IMR-90 (cell line): ENCODE results near the gene C9orf50. TPM values are rescaled to one million over a fixed set of nuclear protein-coding genes. Genes with fewer than 3 reads are reported as not detected.

Experiments
- ATAC-seq: fragments of 200-7000 bp; cut with Tn5 transposase; 2 replicates; pipeline ENCODE4 v1.9.1; 2020; ENCODE audit warnings: low read depth, mild to moderate bottlenecking, moderate library complexity
- BruUV-seq: library from RNA; stranded (reverse); fragments of 400-500 nt; replicated peaks from 2 replicates; lab custom pipeline; 2021; lab: Mats Ljungman, UMichigan
- CTCF ChIA-PET: fragments of 300-600 bp; formaldehyde crosslinking; extraction: SDS; loops from one replicate; lab custom pipeline; 2021; ENCODE audit warnings: antibody characterized with exemption; lab: Yijun Ruan, JAX
- POLR2A ChIA-PET: fragments of 300-600 bp; sonication (Branson Sonifier 250); formaldehyde crosslinking; loops from one replicate; lab custom pipeline; 2022; ENCODE audit warnings: antibody characterized with exemption; ENCODE audit not compliant: unreplicated experiment; lab: Charles Lee
- DNase-seq: peaks from one replicate; pipeline ENCODE4 v3.0.0; 2013
- H2AFZ ChIP-seq: replicated peaks from 2 replicates; pipeline ENCODE3; 2013; ENCODE audit warnings: low read length, mild to moderate bottlenecking; ENCODE audit not compliant: poor library complexity
- H2AK5ac ChIP-seq: 2 replicates; pipeline ENCODE4 v1.6.1; 2013; ENCODE audit warnings: low read depth, low read length, inconsistent platforms
- H2AK9ac ChIP-seq: replicated peaks from 2 replicates; pipeline ENCODE3; 2013; ENCODE audit warnings: mild to moderate bottlenecking, low read depth, low read length, moderate library complexity; ENCODE audit not compliant: poor library complexity
- H2BK120ac ChIP-seq: 2 replicates; pipeline ENCODE4 v1.6.1; 2013; ENCODE audit warnings: low read depth, low read length, inconsistent platforms
- H2BK15ac ChIP-seq: 3 replicates; pipeline ENCODE4 v1.6.1; 2013; ENCODE audit warnings: low read depth, low read length, inconsistent platforms
- H2BK20ac ChIP-seq: 2 replicates; pipeline ENCODE4 v1.6.1; 2013; ENCODE audit warnings: low read depth, mild to moderate bottlenecking, inconsistent platforms, low read length, moderate library complexity
- H2BK5ac ChIP-seq: 2 replicates; pipeline ENCODE4 v1.6.1; 2013; ENCODE audit warnings: mild to moderate bottlenecking, low read depth, low read length, inconsistent platforms; ENCODE audit not compliant: poor library complexity, severe bottlenecking
- H3K14ac ChIP-seq: replicated peaks from 2 replicates; pipeline ENCODE4 v1.6.1; 2013; ENCODE audit warnings: low read depth, low read length, inconsistent platforms
- H3K18ac ChIP-seq: 2 replicates; pipeline ENCODE4 v1.6.1; 2013; ENCODE audit warnings: low read depth, low read length, control low read depth
- H3K23ac ChIP-seq: 2 replicates; pipeline ENCODE4 v1.6.1; 2013; ENCODE audit warnings: low read depth, low read length, inconsistent platforms
- H3K27ac ChIP-seq: 2 replicates; pipeline ENCODE4 v1.5.1; 2013; ENCODE audit warnings: mild to moderate bottlenecking, control low read depth, low read length; ENCODE audit not compliant: insufficient read depth
- H3K27me3 ChIP-seq: 2 replicates; pipeline ENCODE4 v1.6.1; 2013; ENCODE audit warnings: low read length; ENCODE audit not compliant: control insufficient read depth, insufficient read depth
- H3K36me3 ChIP-seq: 2 replicates; pipeline ENCODE4 v1.6.1; 2013; ENCODE audit warnings: low read length, mixed read lengths; ENCODE audit not compliant: control insufficient read depth, insufficient read depth
- H3K4ac ChIP-seq: 2 replicates; pipeline ENCODE4 v1.6.1; 2013; ENCODE audit warnings: low read depth, low read length, inconsistent platforms
- H3K4me1 ChIP-seq: 2 replicates; pipeline ENCODE4 v1.6.1; 2013; ENCODE audit warnings: low read length, mixed read lengths; ENCODE audit not compliant: control insufficient read depth, insufficient read depth
- H3K4me2 ChIP-seq: 2 replicates; pipeline ENCODE4 v1.6.1; 2013; ENCODE audit warnings: low read depth, mild to moderate bottlenecking, control low read depth, low read length, moderate library complexity
- H3K4me3 ChIP-seq: 2 replicates; pipeline ENCODE4 v1.5.1; 2013; ENCODE audit warnings: low read depth, mild to moderate bottlenecking, control low read depth, low read length, moderate library complexity; ENCODE audit not compliant: insufficient read depth
- H3K56ac ChIP-seq: 2 replicates; pipeline ENCODE4 v1.6.1; 2013; ENCODE audit warnings: low read length, inconsistent platforms; ENCODE audit not compliant: insufficient read depth; ENCODE audit errors: extremely low read depth
- H3K79me1 ChIP-seq, 2 experiments: 2 replicates each; pipeline ENCODE4 v1.6.1; 2013; ENCODE audit warnings: low read length in 2 of 2, inconsistent platforms in 1 of 2, low read depth in 1 of 2
- H3K9ac ChIP-seq: 2 replicates; pipeline ENCODE4 v1.6.1; 2013; ENCODE audit warnings: low read depth, low read length, control low read depth
- H3K9me1 ChIP-seq: 2 replicates; pipeline ENCODE4 v1.6.1; 2013; ENCODE audit warnings: low read length, inconsistent platforms; ENCODE audit not compliant: insufficient read depth
- H3K9me3 ChIP-seq: 2 replicates; pipeline ENCODE4 v1.6.1; 2013; ENCODE audit warnings: low read length; ENCODE audit not compliant: control insufficient read depth, insufficient read depth
- H4K20me1 ChIP-seq: 2 replicates; pipeline ENCODE4 v1.6.1; 2013; ENCODE audit warnings: low read length, inconsistent platforms; ENCODE audit not compliant: insufficient read depth
- H4K5ac ChIP-seq: 2 replicates; pipeline ENCODE4 v1.6.1; 2013; ENCODE audit warnings: mild to moderate bottlenecking, low read depth, low read length, control low read depth
- H4K8ac ChIP-seq, 2 experiments: 2 replicates each; pipeline ENCODE4 v1.6.1; 2013; ENCODE audit warnings: low read depth in 2 of 2, low read length in 2 of 2, control low read depth in 1 of 2, inconsistent platforms in 1 of 2
- H4K91ac ChIP-seq: 2 replicates; pipeline ENCODE4 v1.6.1; 2013; ENCODE audit warnings: low read depth, low read length, inconsistent platforms; ENCODE audit not compliant: insufficient read depth
- CTCF ChIP-seq: conservative IDR thresholded peaks from 2 replicates; pipeline ENCODE4 v1.5.1; 2012; ENCODE audit warnings: mild to moderate bottlenecking, low read depth, low read length, improper control_type of control experiment
- FOS ChIP-seq: fragments of 150-350 bp; IDR thresholded peaks from 2 replicates; pipeline ENCODE4 v1.6.1; 2016; ENCODE audit warnings: low read depth, low read length
- MAFK ChIP-seq: IDR thresholded peaks from 2 replicates; pipeline ENCODE4 v1.6.1; 2012; ENCODE audit warnings: low read depth, low read length, improper control_type of control experiment
- MXI1 ChIP-seq: IDR thresholded peaks from 2 replicates; pipeline ENCODE4 v1.6.1; 2012; ENCODE audit warnings: low read depth, mild to moderate bottlenecking, low read length, moderate library complexity, borderline replicate concordance
- RFX5 ChIP-seq: IDR thresholded peaks from 2 replicates; pipeline ENCODE4 v1.8.0; 2012; ENCODE audit warnings: low read depth, mild to moderate bottlenecking, low read length, moderate library complexity
- SMC3 ChIP-seq: fragments of 150-350 bp; IDR thresholded peaks from 2 replicates; pipeline ENCODE4 v1.6.1; 2016; ENCODE audit warnings: low read depth, mild to moderate bottlenecking, antibody characterized with exemption, low read length, moderate library complexity
- WGBS, 2 experiments: methylation state at CpG; one replicate each; pipeline versions ENCODE4 v1.1.5 to v1.1.7; 2013; ENCODE audit warnings: missing lambda C conversion rate in 2 of 2; ENCODE audit not compliant: insufficient read length in 1 of 2; ENCODE audit errors: extremely low coverage in 2 of 2; 5-methylcytosine and 5-hydroxymethylcytosine counted together
- dilution Hi-C: fragments of 300-500 bp; cut with HindIII; formaldehyde crosslinking; loops from one replicate; pipeline ENCODE4 v1.14.3; 2018; ENCODE audit warnings: low sequenced_read_pairs; ENCODE audit not compliant: unreplicated experiment
- in situ Hi-C: fragments of 300-500 bp; cut with MboI; formaldehyde crosslinking; loops from 3 replicates; pipeline ENCODE4 v1.14.3; 2019; ENCODE audit warnings: low sequenced_read_pairs, inconsistent platforms, mixed read lengths
- intact Hi-C: fragments of 100-400 bp; cut with micrococcal nuclease; formaldehyde crosslinking; loops from 2 replicates; pipeline ENCODE4 v1.10.0; 2022
- polyA plus RNA-seq, 3 experiments: library from polyadenylated mRNA; depleted of rRNA; stranded (reverse); fragments of >200 nt; gene quantifications; 2 replicates each; pipeline ENCODE4 v1.2.3, GENCODE V29; 2012; ENCODE audit warnings: low replicate concordance in 1 of 3
- total RNA-seq: library from RNA; depleted of rRNA; stranded (reverse); fragments of >200 nt; gene quantifications from 2 replicates; pipeline ENCODE4 v1.2.3, GENCODE V29; 2012

Gene C9orf50
- total and polyA plus RNA-seq, 2 of the 4 experiments (the other 2 are of a cell fraction), result 0.09 TPM; not detected in 1

GRCh38 chr9:129571298-129572051, 49.4 kb downstream of the C9orf50 start:
- peaks cover 26% of the 10 kb centered on the region for H3K9me1 ChIP-seq
- H4K5ac ChIP-seq, result peak overlapping the region; percentile 97
- H3K9ac ChIP-seq, result peak overlapping the region; percentile 62
- ATAC-seq (no peak), DNase-seq (no peak)
- peak overlapping the region; percentile 98 for H2BK20ac ChIP-seq
- peak overlapping the region; percentile 99 for H3K4ac ChIP-seq
- no peaks in the 10 kb centered on the region for H4K20me1 ChIP-seq
- H3K27ac ChIP-seq, result peak overlapping the region; percentile 91
- no peak overlapping the region for H3K4me2 ChIP-seq
- H3K79me1 ChIP-seq, result peaks cover 0 to 37% of the 10 kb centered on the region in 2 experiments; a peak in 2 of 4 replicates
- TF ChIP-seq MXI1 (no peak), CTCF (no peak), SMC3 (no peak), MAFK (no peak), FOS (no peak), RFX5 (no peak)
- in situ Hi-C loops (no loop called here), dilution Hi-C loops (no loop called here), intact Hi-C loops (no loop called here)
- peak overlapping the region; percentile 82 for H3K14ac ChIP-seq
- H4K91ac ChIP-seq, result peak overlapping the region; percentile 99
- H2AK9ac ChIP-seq, result peak overlapping the region; percentile 88
- H3K36me3 ChIP-seq, result no peaks in the 10 kb centered on the region
- ChIA-PET POLR2A (interaction anchor here (0.7 to 1.3 kb wide), 2 partner anchors 76 to 397 kb away, joined by 3 to 5 read pairs; no protein-coding TSS in a partner anchor), CTCF (interaction anchor here (0.6 to 1.3 kb wide), 3 partner anchors 397 to 580 kb away, joined by 3 to 5 read pairs (median 3); no protein-coding TSS in a partner anchor)
- peak overlapping the region; percentile 90 for H2AFZ ChIP-seq
- peak overlapping the region; percentile 82 for H3K18ac ChIP-seq
- peaks cover 41% of the 10 kb centered on the region for H3K4me1 ChIP-seq
- peak overlapping the region; percentile 99 for H2AK5ac ChIP-seq
- peak overlapping the region; percentile 94 to 98 for H4K8ac ChIP-seq
- H3K4me3 ChIP-seq, result no peak overlapping the region
- BruUV-seq, result no TSS peak
- H2BK120ac ChIP-seq, result peak overlapping the region; percentile 100
- H2BK15ac ChIP-seq, result peak overlapping the region; percentile 100
- peak overlapping the region; percentile 94; the same call in 1 of the 2 replicates for H3K56ac ChIP-seq
- whole genome bisulfite sequencing, 2 experiments, result 75% methylated on average over 5 of the region's 13 CpGs; no CpG with 5 or more reads in 1 of the 2 experiments
- peak overlapping the region; percentile 92 for H3K23ac ChIP-seq
- peak overlapping the region; percentile 98 for H2BK5ac ChIP-seq
- H3K9me3 ChIP-seq, result peaks cover 2% of the 10 kb centered on the region
- H3K27me3 ChIP-seq, result no peaks in the 10 kb centered on the region
